HepG2 (cell line): ENCODE results near the gene GNAI2. TPM values are rescaled to one million over a fixed set of nuclear protein-coding genes. Genes with fewer than 3 reads are reported as not detected.

Source experiments
- CREM ChIP-seq, 2 experiments: sonication (generic) in 1 of 2; formaldehyde crosslinking in 1 of 2; IDR thresholded peaks; 2 replicates each; pipeline versions ENCODE4 v1.4.0 to v1.6.1; 2016 to 2020; ENCODE audit warnings: antibody characterized with exemption in 1 of 2, mild to moderate bottlenecking in 1 of 2, missing genetic modification reagents in 1 of 2
- FOSL2 ChIP-seq: sonication (generic); formaldehyde crosslinking; IDR thresholded peaks from 2 replicates; pipeline ENCODE4 v1.4.0; 2020; ENCODE audit warnings: missing genetic modification reagents
- GATAD1 ChIP-seq: IDR thresholded peaks from 2 replicates; pipeline ENCODE4 v1.6.1; 2016; ENCODE audit warnings: missing genetic modification reagents, missing compliant biosample characterization
- KLF16 ChIP-seq, 2 experiments: sonication (generic) in 1 of 2; formaldehyde crosslinking in 1 of 2; IDR thresholded peaks; 2 replicates each; pipeline versions ENCODE4 v1.6.1 to v1.8.0; 2016 to 2023; ENCODE audit warnings: missing genetic modification reagents in 2 of 2, missing compliant biosample characterization in 1 of 2
- MAF1 ChIP-seq: sonication (generic); formaldehyde crosslinking; IDR thresholded peaks from 2 replicates; pipeline ENCODE4 v1.5.0; 2020; ENCODE audit warnings: missing genetic modification reagents, borderline replicate concordance
- MTA1 ChIP-seq: sonication (generic); formaldehyde crosslinking; IDR thresholded peaks from 2 replicates; pipeline ENCODE4 v1.4.0; 2020; ENCODE audit warnings: missing genetic modification reagents, mild to moderate bottlenecking, borderline replicate concordance
- MYC ChIP-seq: sonication (generic); formaldehyde crosslinking; IDR thresholded peaks from 2 replicates; pipeline ENCODE4 v1.9.0; 2021; ENCODE audit warnings: missing genetic modification reagents, borderline replicate concordance
- RXRB ChIP-seq: IDR thresholded peaks from 2 replicates; pipeline ENCODE4 v1.6.1; 2016; ENCODE audit warnings: borderline replicate concordance, missing genetic modification reagents, missing compliant biosample characterization
- SP4 ChIP-seq: sonication (generic); formaldehyde crosslinking; IDR thresholded peaks from 2 replicates; pipeline ENCODE4 v1.8.1; 2023; ENCODE audit warnings: mild to moderate bottlenecking, missing genetic modification reagents
- TARDBP ChIP-seq: sonication (generic); formaldehyde crosslinking; IDR thresholded peaks from 2 replicates; pipeline ENCODE4 v1.8.0; 2022; ENCODE audit warnings: mild to moderate bottlenecking, missing genetic modification reagents
- ZKSCAN8 ChIP-seq: IDR thresholded peaks from 2 replicates; pipeline ENCODE4 v1.6.1; 2016; ENCODE audit warnings: borderline replicate concordance, missing genetic modification reagents, missing compliant biosample characterization
- ZNF12 ChIP-seq: sonication (generic); formaldehyde crosslinking; IDR thresholded peaks from 2 replicates; pipeline ENCODE4 v1.5.0; 2020; ENCODE audit warnings: missing genetic modification reagents
- ZNF124 ChIP-seq: sonication (generic); formaldehyde crosslinking; IDR thresholded peaks from 2 replicates; pipeline ENCODE4 v1.4.0; 2020; ENCODE audit warnings: missing genetic modification reagents
- ZNF160 ChIP-seq: sonication (generic); formaldehyde crosslinking; IDR thresholded peaks from 2 replicates; pipeline ENCODE4 v1.8.0; 2022; ENCODE audit warnings: mild to moderate bottlenecking, inconsistent platforms, missing genetic modification reagents
- ZNF17 ChIP-seq: sonication (generic); formaldehyde crosslinking; IDR thresholded peaks from 2 replicates; pipeline ENCODE4 v1.5.0; 2020; ENCODE audit warnings: mild to moderate bottlenecking, missing genetic modification reagents
- ZNF20 ChIP-seq: sonication (generic); formaldehyde crosslinking; IDR thresholded peaks from 2 replicates; pipeline ENCODE4 v1.4.0; 2020; ENCODE audit warnings: mild to moderate bottlenecking, moderate library complexity, missing genetic modification reagents
- ZNF264 ChIP-seq: sonication (generic); formaldehyde crosslinking; IDR thresholded peaks from 2 replicates; pipeline ENCODE4 v1.4.0; 2020; ENCODE audit warnings: missing genetic modification reagents
- ZNF749 ChIP-seq: sonication (generic); formaldehyde crosslinking; IDR thresholded peaks from 2 replicates; pipeline ENCODE4 v1.8.0; 2022; ENCODE audit warnings: mild to moderate bottlenecking, missing genetic modification reagents, moderate library complexity, borderline replicate concordance
- ZNF766 ChIP-seq: sonication (generic); formaldehyde crosslinking; IDR thresholded peaks from 2 replicates; pipeline ENCODE4 v1.5.0; 2020; ENCODE audit warnings: missing genetic modification reagents, borderline replicate concordance
- ZNF776 ChIP-seq: sonication (generic); formaldehyde crosslinking; IDR thresholded peaks from 2 replicates; pipeline ENCODE4 v1.4.0; 2020; ENCODE audit warnings: mild to moderate bottlenecking, missing genetic modification reagents
- polyA plus RNA-seq, 8 experiments: library from polyadenylated mRNA; depleted of rRNA in 3 of 8; stranded (reverse) in 7 of 8; unstranded in 1 of 8; fragments of >200 nt; fragmentation: Illumina TruSeq in 4 of 8; extraction: Trizol in 4 of 8; gene quantifications; 2 replicates each; pipeline versions ENCODE4 v1.2.1 to v1.2.3, GENCODE V29; 2011 to 2016; ENCODE audit warnings: low read depth in 4 of 8, missing spikeins in 1 of 8, mixed read lengths in 1 of 8; ENCODE audit not compliant: insufficient read depth in 1 of 8
- total RNA-seq, 5 experiments: library from RNA; depleted of rRNA; stranded (reverse); fragments of >200 nt; fragmentation: Illumina TruSeq; extraction: Trizol; gene quantifications; 2 replicates each; pipeline ENCODE4 v1.2.3, GENCODE V29; 2016; ENCODE audit warnings: low read depth in 1 of 5
- TF ChIP-seq, protein P1 (sequence below): sonication (generic); formaldehyde crosslinking; IDR thresholded peaks from 2 replicates; pipeline ENCODE4 v1.5.1; 2020; ENCODE audit warnings: mild to moderate bottlenecking, missing genetic modification reagents, moderate library complexity
- TF ChIP-seq, protein P2 (sequence below): sonication (generic); formaldehyde crosslinking; IDR thresholded peaks from 2 replicates; pipeline ENCODE4 v1.4.0; 2020; ENCODE audit warnings: mild to moderate bottlenecking, missing genetic modification reagents
- TF ChIP-seq, protein P3 (sequence below): sonication (generic); formaldehyde crosslinking; IDR thresholded peaks from 2 replicates; pipeline ENCODE4 v1.8.0; 2022; ENCODE audit warnings: missing genetic modification reagents, mild to moderate bottlenecking, borderline replicate concordance

The GNAI2 gene
- total and polyA plus RNA-seq, 2 of the 13 experiments (the other 11 are each of a cell fraction or from before 2014, with no cell fraction given): 51.1 to 66.2 TPM

DNA sequence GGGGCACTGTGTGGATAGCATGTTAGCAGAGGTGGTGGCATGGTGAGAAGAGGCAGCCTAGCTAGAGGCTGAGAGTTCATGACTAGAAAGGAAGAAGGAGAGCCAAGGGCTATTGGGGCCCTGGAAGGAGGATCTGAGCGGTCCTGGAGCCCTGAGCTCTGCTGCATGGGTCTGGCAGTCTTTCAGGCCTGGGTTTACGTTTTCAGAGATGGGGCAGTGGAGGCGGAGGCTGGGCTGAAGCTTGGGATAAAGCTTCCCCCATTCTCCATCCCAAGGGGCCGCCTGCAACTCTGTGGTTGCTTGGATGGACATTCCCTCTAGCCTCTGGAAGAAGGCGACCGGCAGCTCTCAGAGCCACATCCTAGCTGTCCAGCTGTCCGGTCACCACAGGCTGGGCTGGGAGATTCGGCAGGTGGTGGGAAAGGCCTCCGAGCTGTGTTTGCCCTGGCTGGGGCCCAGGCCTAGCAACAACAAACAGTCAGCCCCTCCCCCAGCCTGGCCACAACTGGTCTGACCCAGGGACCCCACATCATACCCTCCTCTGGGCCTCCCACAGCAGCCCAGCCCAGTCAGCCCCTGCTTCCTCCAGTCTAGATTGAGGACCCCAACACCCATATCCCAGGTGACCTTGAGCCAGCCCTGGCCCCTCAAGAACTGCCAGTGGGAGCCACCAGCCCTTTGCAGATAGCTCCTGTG lies 32.7 kb upstream of the GNAI2 start (continued):
- TF ChIP-seq, protein P1, sequence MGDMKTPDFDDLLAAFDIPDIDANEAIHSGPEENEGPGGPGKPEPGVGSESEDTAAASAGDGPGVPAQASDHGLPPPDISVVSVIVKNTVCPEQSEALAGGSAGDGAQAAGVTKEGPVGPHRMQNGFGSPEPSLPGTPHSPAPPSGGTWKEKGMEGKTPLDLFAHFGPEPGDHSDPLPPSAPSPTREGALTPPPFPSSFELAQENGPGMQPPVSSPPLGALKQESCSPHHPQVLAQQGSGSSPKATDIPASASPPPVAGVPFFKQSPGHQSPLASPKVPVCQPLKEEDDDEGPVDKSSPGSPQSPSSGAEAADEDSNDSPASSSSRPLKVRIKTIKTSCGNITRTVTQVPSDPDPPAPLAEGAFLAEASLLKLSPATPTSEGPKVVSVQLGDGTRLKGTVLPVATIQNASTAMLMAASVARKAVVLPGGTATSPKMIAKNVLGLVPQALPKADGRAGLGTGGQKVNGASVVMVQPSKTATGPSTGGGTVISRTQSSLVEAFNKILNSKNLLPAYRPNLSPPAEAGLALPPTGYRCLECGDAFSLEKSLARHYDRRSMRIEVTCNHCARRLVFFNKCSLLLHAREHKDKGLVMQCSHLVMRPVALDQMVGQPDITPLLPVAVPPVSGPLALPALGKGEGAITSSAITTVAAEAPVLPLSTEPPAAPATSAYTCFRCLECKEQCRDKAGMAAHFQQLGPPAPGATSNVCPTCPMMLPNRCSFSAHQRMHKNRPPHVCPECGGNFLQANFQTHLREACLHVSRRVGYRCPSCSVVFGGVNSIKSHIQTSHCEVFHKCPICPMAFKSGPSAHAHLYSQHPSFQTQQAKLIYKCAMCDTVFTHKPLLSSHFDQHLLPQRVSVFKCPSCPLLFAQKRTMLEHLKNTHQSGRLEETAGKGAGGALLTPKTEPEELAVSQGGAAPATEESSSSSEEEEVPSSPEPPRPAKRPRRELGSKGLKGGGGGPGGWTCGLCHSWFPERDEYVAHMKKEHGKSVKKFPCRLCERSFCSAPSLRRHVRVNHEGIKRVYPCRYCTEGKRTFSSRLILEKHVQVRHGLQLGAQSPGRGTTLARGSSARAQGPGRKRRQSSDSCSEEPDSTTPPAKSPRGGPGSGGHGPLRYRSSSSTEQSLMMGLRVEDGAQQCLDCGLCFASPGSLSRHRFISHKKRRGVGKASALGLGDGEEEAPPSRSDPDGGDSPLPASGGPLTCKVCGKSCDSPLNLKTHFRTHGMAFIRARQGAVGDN (CRISPR knock-in tag): peak; percentile 93
- TF ChIP-seq ZNF124 (CRISPR knock-in tag) (peak; percentile 75), MAF1 (CRISPR knock-in tag) (no peak), SP4 (CRISPR knock-in tag) (peak; percentile 54; the same call in 1 of the 2 replicates), ZNF17 (no peak), ZKSCAN8 (CRISPR knock-in tag) (0 out of 2 replicates have a peak, but pooled peaks have one; percentile 21), ZNF749 (CRISPR knock-in tag) (peak; percentile 69; the same call in 1 of the 2 replicates), ZNF12 (peak; percentile 89), ZNF766 (CRISPR knock-in tag) (no peak), RXRB (CRISPR knock-in tag) (peak; percentile 86), KLF16 (CRISPR knock-in tag; IDR thresholded peaks at IDR 0.05) (0 out of 4 replicates have a peak, but pooled peaks of 1 of the 2 experiments have one; percentile 59), MTA1 (CRISPR knock-in tag) (peak; percentile 71; the same call in 1 of the 2 replicates), TARDBP (CRISPR knock-in tag) (no peak), GATAD1 (CRISPR knock-in tag) (0 out of 2 replicates have a peak, but pooled peaks have one; percentile 23), MYC (CRISPR knock-in tag) (peak; percentile 52), FOSL2 (CRISPR knock-in tag) (peak; percentile 53; the same call in 1 of the 2 replicates), ZNF20 (no peak), ZNF160 (CRISPR knock-in tag) (peak; percentile 85; the same call in 1 of the 2 replicates), ZNF264 (CRISPR knock-in tag) (no peak), CREM (IDR thresholded peaks at IDR 0.05) (peak; percentile 54; the same call in 1 of the 2 replicates), CREM (CRISPR knock-in tag; IDR thresholded peaks at IDR 0.05) (no peak), ZNF776 (CRISPR knock-in tag) (peak; percentile 54)
- TF ChIP-seq, protein P2, sequence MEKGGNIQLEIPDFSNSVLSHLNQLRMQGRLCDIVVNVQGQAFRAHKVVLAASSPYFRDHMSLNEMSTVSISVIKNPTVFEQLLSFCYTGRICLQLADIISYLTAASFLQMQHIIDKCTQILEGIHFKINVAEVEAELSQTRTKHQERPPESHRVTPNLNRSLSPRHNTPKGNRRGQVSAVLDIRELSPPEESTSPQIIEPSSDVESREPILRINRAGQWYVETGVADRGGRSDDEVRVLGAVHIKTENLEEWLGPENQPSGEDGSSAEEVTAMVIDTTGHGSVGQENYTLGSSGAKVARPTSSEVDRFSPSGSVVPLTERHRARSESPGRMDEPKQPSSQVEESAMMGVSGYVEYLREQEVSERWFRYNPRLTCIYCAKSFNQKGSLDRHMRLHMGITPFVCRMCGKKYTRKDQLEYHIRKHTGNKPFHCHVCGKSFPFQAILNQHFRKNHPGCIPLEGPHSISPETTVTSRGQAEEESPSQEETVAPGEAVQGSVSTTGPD (CRISPR knock-in tag): peak; percentile 67; the same call in 1 of the 2 replicates
- TF ChIP-seq, protein P3, sequence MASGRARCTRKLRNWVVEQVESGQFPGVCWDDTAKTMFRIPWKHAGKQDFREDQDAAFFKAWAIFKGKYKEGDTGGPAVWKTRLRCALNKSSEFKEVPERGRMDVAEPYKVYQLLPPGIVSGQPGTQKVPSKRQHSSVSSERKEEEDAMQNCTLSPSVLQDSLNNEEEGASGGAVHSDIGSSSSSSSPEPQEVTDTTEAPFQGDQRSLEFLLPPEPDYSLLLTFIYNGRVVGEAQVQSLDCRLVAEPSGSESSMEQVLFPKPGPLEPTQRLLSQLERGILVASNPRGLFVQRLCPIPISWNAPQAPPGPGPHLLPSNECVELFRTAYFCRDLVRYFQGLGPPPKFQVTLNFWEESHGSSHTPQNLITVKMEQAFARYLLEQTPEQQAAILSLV (CRISPR knock-in tag): peak; percentile 53; the same call in 1 of the 2 replicates
